NCI-H1436 treated with DMSO at 0.1 percent for 48 hours (cell line): ENCODE results near the gene LGALS7.

Source experiments
- DNase-seq: peaks from one replicate; lab custom pipeline; 2025; lab: John Stamatoyannopoulos, UW

The LGALS7 gene

DNA sequence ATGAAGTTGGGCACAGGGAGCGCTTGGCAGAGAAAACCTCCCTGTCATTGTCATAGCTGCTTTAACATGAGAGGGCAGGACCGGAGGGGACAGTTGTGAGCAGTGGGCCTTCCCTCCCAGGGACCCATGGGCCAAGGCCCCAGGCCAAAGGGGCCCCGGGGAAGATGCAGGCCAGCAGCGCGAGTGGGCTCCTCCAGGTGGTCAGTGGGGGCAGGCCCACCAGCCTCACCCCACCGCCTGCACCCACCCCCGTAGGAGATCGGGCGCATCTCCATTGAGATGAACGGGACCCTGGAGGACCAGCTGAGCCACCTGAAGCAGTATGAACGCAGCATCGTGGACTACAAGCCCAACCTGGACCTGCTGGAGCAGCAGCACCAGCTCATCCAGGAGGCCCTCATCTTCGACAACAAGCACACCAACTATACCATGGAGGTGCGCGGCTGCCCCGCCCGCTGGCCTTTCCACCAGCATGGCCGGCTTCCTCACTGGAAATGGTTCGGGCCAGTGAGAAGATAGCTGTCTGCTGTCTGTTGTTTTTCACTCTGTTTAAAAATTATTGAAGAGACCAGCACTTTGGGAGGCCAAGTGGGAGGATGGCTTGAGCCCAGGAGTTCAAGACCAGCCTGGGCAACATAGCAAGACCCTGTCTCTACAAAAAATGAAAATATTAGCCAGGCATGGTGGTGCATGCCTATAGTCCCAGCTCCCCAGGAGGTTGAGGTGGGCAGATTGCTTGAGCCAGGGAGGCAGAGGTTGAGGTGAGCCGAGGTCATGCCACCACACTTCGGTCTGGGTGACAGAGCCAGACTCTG is 47.6 kb downstream of the LGALS7 start:
- no peak for DNase-seq

DNA sequence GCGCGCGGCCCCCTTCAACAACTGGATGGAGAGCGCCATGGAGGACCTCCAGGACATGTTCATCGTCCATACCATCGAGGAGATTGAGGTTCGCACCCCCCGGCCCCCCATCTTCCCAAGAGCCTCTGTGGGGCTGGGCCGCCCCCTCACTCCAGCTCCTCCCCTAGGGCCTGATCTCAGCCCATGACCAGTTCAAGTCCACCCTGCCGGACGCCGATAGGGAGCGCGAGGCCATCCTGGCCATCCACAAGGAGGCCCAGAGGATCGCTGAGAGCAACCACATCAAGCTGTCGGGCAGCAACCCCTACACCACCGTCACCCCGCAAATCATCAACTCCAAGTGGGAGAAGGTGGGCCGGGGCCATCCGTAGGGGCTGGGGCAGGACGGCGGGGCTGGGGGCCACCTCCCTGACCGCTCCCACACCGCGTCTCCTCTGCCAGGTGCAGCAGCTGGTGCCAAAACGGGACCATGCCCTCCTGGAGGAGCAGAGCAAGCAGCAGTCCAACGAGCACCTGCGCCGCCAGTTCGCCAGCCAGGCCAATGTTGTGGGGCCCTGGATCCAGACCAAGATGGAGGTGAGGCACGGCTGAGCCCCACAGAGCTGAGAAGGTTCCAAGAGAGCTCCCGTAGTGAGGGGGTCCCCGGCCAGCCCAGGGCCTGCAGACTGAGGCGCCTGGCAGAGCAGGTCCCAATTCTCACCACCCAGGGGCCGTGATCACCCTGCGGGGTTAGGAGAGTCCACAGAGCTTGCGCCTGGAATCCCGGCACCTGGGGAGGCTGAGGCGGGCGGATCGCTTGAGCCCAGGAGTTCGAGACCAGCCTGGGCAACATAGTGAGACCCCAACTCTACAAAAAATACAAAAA is 49.1 kb downstream of the LGALS7 start:
- DNase-seq = no peak

DNA sequence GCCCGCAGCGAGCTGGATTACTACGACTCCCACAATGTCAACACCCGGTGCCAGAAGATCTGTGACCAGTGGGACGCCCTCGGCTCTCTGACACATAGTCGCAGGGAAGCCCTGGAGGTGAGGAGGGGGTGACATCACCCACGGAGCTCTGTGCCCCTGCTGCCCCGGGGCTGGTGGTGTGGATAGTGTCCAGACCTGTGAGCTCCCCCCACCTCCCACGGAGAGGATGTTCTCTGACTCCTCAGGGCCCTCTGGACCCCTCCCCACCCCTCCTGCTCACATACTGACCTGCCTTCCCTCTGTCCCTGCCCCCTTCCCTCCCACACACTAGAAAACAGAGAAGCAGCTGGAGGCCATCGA is 49.7 kb downstream of the LGALS7 start:
- no peak for DNase-seq

DNA sequence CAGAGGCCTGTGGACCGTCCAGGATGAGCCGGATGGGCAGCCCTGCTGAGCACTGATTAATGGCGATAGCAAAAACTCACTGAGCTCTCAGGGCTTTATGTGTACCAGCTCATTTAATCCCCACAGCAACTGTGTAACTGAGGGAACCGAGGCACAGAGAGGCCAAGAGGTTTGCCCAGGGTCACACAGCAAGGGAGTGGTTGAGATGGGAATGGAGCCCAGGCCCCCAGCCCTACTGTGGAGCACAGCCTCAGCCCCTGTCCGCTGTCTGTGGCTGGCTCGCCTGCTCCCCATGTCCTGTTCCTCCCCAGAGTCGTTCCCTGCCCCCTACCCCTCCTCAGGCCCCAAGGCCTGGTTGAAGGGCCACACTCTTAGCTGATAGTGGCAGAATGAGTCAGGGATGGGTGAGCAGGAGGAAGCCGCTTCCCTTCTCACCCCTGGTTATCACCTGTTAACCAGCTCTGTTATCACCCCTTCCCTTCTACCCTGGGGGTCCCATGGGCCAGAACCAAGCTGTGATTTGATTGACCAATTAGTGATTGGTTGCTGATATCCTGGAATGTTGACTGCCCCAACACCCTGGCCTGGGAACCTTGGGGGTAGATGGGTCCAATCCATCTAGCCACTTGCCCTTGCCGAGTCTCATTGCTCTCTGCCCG is 50.2 kb downstream of the LGALS7 start:
- no peak for DNase-seq

DNA sequence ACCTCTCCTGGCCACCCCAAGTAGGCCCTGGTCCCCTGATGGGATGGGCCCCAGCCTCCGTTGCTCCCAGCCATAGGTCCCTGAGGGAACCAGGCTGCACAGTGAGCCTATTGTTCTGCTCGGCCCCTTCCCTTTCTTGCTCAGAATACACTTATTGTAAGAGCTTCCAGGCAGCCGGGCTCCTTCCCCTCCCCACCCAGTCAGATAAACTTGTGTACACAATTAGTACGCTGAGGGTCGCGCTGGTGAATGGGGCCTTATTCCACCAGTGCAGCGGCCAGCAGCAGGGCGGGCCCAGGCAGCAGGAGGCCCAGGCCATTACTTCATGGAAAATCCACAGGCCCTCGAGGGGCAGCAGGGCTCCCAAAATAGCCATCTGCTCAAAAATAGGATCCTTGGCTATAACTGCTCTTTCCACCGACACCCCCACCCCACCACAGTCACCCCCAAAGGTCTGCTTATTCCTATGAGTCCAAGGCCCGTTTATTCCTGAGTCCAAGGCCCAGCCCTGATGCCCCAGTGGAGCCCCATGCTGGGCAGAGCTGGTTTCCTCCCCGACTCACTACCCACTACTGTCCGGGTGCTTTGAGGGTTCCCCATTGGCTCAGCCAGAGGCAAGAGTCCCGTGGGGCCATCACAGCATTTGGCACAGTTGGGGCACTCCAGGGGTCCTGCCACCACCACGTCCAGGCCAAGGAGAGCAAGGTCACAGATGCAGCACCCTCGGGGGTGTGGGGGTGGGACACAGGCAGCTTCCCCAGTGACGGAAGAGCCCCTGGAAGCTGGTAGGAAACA is 51.1 kb downstream of the LGALS7 start:
- no peak for DNase-seq

DNA sequence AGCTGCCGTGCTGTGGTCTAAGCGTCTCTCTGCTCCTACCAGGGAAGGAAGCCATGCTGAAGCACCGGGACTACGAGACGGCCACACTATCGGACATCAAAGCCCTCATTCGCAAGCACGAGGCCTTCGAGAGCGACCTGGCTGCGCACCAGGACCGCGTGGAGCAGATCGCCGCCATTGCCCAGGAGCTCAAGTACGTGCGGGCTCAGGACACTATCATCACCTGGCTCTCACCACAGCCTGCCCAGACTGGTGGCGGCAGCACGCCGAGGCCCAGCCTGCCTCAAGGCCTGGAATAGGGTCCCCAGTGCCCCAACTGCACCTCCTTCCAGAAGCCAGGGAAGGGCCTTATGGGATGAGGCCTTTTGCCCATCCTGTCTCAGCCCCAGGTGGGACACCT is 51.8 kb downstream of the LGALS7 start:
- no peak for DNase-seq
